ENCODE data around the gene PSMB3.
"Not testable (repeated sequence)": the region's sequence is repeated elsewhere in the genome, so short reads cannot be mapped to it uniquely, and the experiment has no call there.

The PSMB3 gene

GRCh38 chr17:38786372-38786771 lies 33.8 kb downstream of the PSMB3 start:
- H2AFZ ChIP-seq (ENCODE audit: low read length), result no peak overlapping the region
- TF ChIP-seq, protein P1, sequence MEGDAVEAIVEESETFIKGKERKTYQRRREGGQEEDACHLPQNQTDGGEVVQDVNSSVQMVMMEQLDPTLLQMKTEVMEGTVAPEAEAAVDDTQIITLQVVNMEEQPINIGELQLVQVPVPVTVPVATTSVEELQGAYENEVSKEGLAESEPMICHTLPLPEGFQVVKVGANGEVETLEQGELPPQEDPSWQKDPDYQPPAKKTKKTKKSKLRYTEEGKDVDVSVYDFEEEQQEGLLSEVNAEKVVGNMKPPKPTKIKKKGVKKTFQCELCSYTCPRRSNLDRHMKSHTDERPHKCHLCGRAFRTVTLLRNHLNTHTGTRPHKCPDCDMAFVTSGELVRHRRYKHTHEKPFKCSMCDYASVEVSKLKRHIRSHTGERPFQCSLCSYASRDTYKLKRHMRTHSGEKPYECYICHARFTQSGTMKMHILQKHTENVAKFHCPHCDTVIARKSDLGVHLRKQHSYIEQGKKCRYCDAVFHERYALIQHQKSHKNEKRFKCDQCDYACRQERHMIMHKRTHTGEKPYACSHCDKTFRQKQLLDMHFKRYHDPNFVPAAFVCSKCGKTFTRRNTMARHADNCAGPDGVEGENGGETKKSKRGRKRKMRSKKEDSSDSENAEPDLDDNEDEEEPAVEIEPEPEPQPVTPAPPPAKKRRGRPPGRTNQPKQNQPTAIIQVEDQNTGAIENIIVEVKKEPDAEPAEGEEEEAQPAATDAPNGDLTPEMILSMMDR (IDR thresholded peaks at IDR 0.05; ENCODE audit: low read length), result no peak
- TF ChIP-seq EZH2 (IDR thresholded peaks at IDR 0.05; ENCODE audit: borderline replicate concordance, low read length), result no peak
- H3K9ac ChIP-seq (ENCODE audit: low read length), result no peak overlapping the region
- no peaks in the 10 kb centered on the region for H4K20me1 ChIP-seq (ENCODE audit: insufficient read depth, low read length)
- H3K36me3 ChIP-seq (ENCODE audit: insufficient read depth, low read length), result peaks cover 16% of the 10 kb centered on the region
- no peak overlapping the region for H3K4me3 ChIP-seq (ENCODE audit: low read depth, low read length, poor library complexity, severe bottlenecking)
- H3F3A ChIP-seq (ENCODE audit: insufficient read depth, low read length), result no peaks in the 10 kb centered on the region
- H3K27ac ChIP-seq (ENCODE audit: low read depth, low read length, poor library complexity, severe bottlenecking), result no peak overlapping the region
- H3K4me1 ChIP-seq (ENCODE audit: insufficient read depth, low read length, severe bottlenecking), result no peaks in the 10 kb centered on the region
- H3K9me3 ChIP-seq (ENCODE audit: low read length), result no peaks in the 10 kb centered on the region
- H3K79me2 ChIP-seq (ENCODE audit: insufficient read depth, low read length), result no peaks in the 10 kb centered on the region
- H3K4me2 ChIP-seq (ENCODE audit: low read length), result no peak overlapping the region
- no peaks in the 10 kb centered on the region for H3K9me2 ChIP-seq (ENCODE audit: low read depth, low read length)
- H3K27me3 ChIP-seq (ENCODE audit: insufficient read depth, low read length), result no peaks in the 10 kb centered on the region

- not testable (repeated sequence) for H2AFZ ChIP-seq (ENCODE audit: low read length); H3K4me1 ChIP-seq (ENCODE audit: insufficient read depth, low read length, severe bottlenecking); H3K9ac ChIP-seq (ENCODE audit: low read length); H3K79me2 ChIP-seq (ENCODE audit: insufficient read depth, low read length); H3F3A ChIP-seq (ENCODE audit: insufficient read depth, low read length); H3K27me3 ChIP-seq (ENCODE audit: insufficient read depth, low read length); H3K4me2 ChIP-seq (ENCODE audit: low read length); H3K9me2 ChIP-seq (ENCODE audit: low read depth, low read length); H3K9me3 ChIP-seq (ENCODE audit: low read length); H3K27ac ChIP-seq (ENCODE audit: low read depth, low read length, poor library complexity, severe bottlenecking); H4K20me1 ChIP-seq (ENCODE audit: insufficient read depth, low read length); H3K4me3 ChIP-seq (ENCODE audit: low read depth, low read length, poor library complexity, severe bottlenecking)
- H3K36me3 ChIP-seq (ENCODE audit: insufficient read depth, low read length), result peaks cover 16% of the 10 kb centered on the region
Observed at GRCh38 chr17:38787999-38788398, 35.5 kb downstream of the PSMB3 start.

GRCh38 chr17:38789185-38789584 lies 36.6 kb downstream of the PSMB3 start:
- Histone ChIP-seq H3K9ac (ENCODE audit: low read length) (no peak overlapping the region), H3K9me3 (ENCODE audit: low read length) (no peaks in the 10 kb centered on the region), H3K9me2 (ENCODE audit: low read depth, low read length) (no peaks in the 10 kb centered on the region), H3K36me3 (ENCODE audit: insufficient read depth, low read length) (peaks cover 13% of the 10 kb centered on the region; the same call in 1 of the 2 replicates), H3K4me2 (ENCODE audit: low read length) (no peak overlapping the region), H3K27ac (ENCODE audit: low read depth, low read length, poor library complexity, severe bottlenecking) (no peak overlapping the region), H4K20me1 (ENCODE audit: insufficient read depth, low read length) (no peaks in the 10 kb centered on the region), H2AFZ (ENCODE audit: low read length) (no peak overlapping the region), H3K27me3 (ENCODE audit: insufficient read depth, low read length) (no peaks in the 10 kb centered on the region), H3K4me3 (ENCODE audit: low read depth, low read length, poor library complexity, severe bottlenecking) (no peak overlapping the region), H3K4me1 (ENCODE audit: insufficient read depth, low read length, severe bottlenecking) (no peaks in the 10 kb centered on the region), H3F3A (ENCODE audit: insufficient read depth, low read length) (no peaks in the 10 kb centered on the region), H3K79me2 (ENCODE audit: insufficient read depth, low read length) (no peaks in the 10 kb centered on the region)
- TF ChIP-seq, protein P1 (IDR thresholded peaks at IDR 0.05; ENCODE audit: low read length), result no peak
- TF ChIP-seq EZH2 (IDR thresholded peaks at IDR 0.05; ENCODE audit: borderline replicate concordance, low read length), result no peak

- H3K9me2 ChIP-seq (ENCODE audit: low read depth, low read length); H4K20me1 ChIP-seq (ENCODE audit: insufficient read depth, low read length); H3K4me2 ChIP-seq (ENCODE audit: low read length); H3K79me2 ChIP-seq (ENCODE audit: insufficient read depth, low read length); H3K4me1 ChIP-seq (ENCODE audit: insufficient read depth, low read length, severe bottlenecking); H3K4me3 ChIP-seq (ENCODE audit: low read depth, low read length, poor library complexity, severe bottlenecking); H3K27me3 ChIP-seq (ENCODE audit: insufficient read depth, low read length); H2AFZ ChIP-seq (ENCODE audit: low read length); H3F3A ChIP-seq (ENCODE audit: insufficient read depth, low read length); H3K9me3 ChIP-seq (ENCODE audit: low read length); H3K27ac ChIP-seq (ENCODE audit: low read depth, low read length, poor library complexity, severe bottlenecking); H3K36me3 ChIP-seq (ENCODE audit: insufficient read depth, low read length); H3K9ac ChIP-seq (ENCODE audit: low read length): not testable (repeated sequence)
Observed at GRCh38 chr17:38790148-38790707, 37.7 kb downstream of the PSMB3 start.

Measured in OCI-LY1 (cell line).